Liver (tissue), 3 donors: Measurements from ENCODE around the gene MPPED2.

Experiments used
- EGR1 ChIP-seq, 2 donors: IDR thresholded peaks; 2 replicates each; pipeline ENCODE4 v1.6.1; 2016 to 2018; ENCODE audit warnings: antibody characterized with exemption in 2 of 2, low read depth in 2 of 2
- FOXA1 ChIP-seq: IDR thresholded peaks from 2 replicates; pipeline ENCODE4 v1.6.1; 2016; ENCODE audit warnings: antibody characterized with exemption
- GABPA ChIP-seq, 2 donors: IDR thresholded peaks in 1 of 2; conservative IDR thresholded peaks in 1 of 2; 2 replicates each; pipeline ENCODE4 v1.6.1; 2016; ENCODE audit warnings: antibody characterized with exemption in 2 of 2, mild to moderate bottlenecking in 1 of 2, moderate library complexity in 1 of 2
- JUND ChIP-seq, 2 donors: IDR thresholded peaks; 2 replicates each; pipeline ENCODE4 v1.6.1; 2016; ENCODE audit warnings: antibody characterized with exemption in 2 of 2
- RAD21 ChIP-seq, 2 donors: IDR thresholded peaks; 2 replicates each; pipeline ENCODE4 v1.6.1; 2016; ENCODE audit warnings: antibody characterized with exemption in 2 of 2, mild to moderate bottlenecking in 2 of 2
- SP1 ChIP-seq: IDR thresholded peaks from 2 replicates; pipeline ENCODE4 v1.6.1; 2018; ENCODE audit warnings: antibody characterized with exemption, mild to moderate bottlenecking
- TAF1 ChIP-seq: conservative IDR thresholded peaks from 2 replicates; pipeline ENCODE4 v1.6.1; 2016; ENCODE audit warnings: antibody characterized with exemption, mild to moderate bottlenecking
- TF ChIP-seq, protein P1 (sequence below): fragments of 150-350 bp; IDR thresholded peaks from 2 replicates; pipeline ENCODE4 v1.5.1; 2017; ENCODE audit warnings: improper control_type of control experiment, low read depth, low read length; ENCODE audit not compliant: missing input control
- TF ChIP-seq, protein P2 (sequence below): IDR thresholded peaks from 2 replicates; pipeline ENCODE4 v1.6.1; 2016; ENCODE audit warnings: antibody characterized with exemption
- donor health status: healthy.
- donor health status: healthy.

DNA sequence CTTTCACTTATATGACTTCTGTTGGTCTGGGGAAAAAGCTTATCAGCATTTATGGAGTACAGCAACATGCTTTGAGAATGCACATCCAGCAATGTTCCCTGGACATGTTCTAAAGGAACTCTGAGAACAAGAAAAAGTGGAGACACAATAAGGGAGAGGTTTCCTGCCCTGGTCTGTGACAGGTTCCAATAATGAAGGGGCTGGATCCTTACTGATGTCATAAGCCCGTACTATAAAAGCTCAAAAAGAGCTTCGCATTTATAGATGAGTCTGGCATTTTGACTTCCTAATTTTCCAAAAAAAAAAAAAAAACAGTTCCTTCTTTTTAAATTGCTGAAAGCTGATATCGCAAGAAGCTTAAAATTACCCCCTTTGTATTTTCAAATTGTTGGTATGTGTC, 129.1 kb downstream of the MPPED2 start:
- TF ChIP-seq SP1 = no peak
- TF ChIP-seq, protein P1, sequence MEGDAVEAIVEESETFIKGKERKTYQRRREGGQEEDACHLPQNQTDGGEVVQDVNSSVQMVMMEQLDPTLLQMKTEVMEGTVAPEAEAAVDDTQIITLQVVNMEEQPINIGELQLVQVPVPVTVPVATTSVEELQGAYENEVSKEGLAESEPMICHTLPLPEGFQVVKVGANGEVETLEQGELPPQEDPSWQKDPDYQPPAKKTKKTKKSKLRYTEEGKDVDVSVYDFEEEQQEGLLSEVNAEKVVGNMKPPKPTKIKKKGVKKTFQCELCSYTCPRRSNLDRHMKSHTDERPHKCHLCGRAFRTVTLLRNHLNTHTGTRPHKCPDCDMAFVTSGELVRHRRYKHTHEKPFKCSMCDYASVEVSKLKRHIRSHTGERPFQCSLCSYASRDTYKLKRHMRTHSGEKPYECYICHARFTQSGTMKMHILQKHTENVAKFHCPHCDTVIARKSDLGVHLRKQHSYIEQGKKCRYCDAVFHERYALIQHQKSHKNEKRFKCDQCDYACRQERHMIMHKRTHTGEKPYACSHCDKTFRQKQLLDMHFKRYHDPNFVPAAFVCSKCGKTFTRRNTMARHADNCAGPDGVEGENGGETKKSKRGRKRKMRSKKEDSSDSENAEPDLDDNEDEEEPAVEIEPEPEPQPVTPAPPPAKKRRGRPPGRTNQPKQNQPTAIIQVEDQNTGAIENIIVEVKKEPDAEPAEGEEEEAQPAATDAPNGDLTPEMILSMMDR = no peak
- no peak for TF ChIP-seq RAD21 (IDR thresholded peaks at IDR 0.05)
- TF ChIP-seq, protein P2, sequence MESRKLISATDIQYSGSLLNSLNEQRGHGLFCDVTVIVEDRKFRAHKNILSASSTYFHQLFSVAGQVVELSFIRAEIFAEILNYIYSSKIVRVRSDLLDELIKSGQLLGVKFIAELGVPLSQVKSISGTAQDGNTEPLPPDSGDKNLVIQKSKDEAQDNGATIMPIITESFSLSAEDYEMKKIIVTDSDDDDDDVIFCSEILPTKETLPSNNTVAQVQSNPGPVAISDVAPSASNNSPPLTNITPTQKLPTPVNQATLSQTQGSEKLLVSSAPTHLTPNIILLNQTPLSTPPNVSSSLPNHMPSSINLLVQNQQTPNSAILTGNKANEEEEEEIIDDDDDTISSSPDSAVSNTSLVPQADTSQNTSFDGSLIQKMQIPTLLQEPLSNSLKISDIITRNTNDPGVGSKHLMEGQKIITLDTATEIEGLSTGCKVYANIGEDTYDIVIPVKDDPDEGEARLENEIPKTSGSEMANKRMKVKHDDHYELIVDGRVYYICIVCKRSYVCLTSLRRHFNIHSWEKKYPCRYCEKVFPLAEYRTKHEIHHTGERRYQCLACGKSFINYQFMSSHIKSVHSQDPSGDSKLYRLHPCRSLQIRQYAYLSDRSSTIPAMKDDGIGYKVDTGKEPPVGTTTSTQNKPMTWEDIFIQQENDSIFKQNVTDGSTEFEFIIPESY = no peak
- TF ChIP-seq EGR1 (IDR thresholded peaks at IDR 0.05; ENCODE audit: low read depth in 2 of 2) = no peak
- TF ChIP-seq TAF1 = no peak
- no peak for TF ChIP-seq FOXA1
- TF ChIP-seq GABPA (IDR thresholded peaks at IDR 0.05 in 1 of 2, conservative IDR thresholded peaks at IDR 0.05 in 1 of 2) = no peak
- TF ChIP-seq JUND (IDR thresholded peaks at IDR 0.05) = no peak
